HG02938 (cell line): ENCODE data around the gene LDHB.
"Not testable (repeated sequence)": the region's sequence is repeated elsewhere in the genome, so short reads cannot be mapped to it uniquely, and the experiment has no call there.

Experiments
- ATAC-seq: cut with Tn5 transposase; IDR thresholded peaks from one replicate; pipeline ENCODE4 v1.9.1; 2021; ENCODE audit warnings: mild to moderate bottlenecking, moderate library complexity; ENCODE audit not compliant: unreplicated experiment

Gene LDHB

GRCh38 chr12:21662122-21662792, 4.6 kb upstream of the LDHB start:
- ATAC-seq, result no peak

- ATAC-seq, result not testable (repeated sequence)
These were observed 3.9 kb upstream of the LDHB start for GRCh38 chr12:21661396-21662093.

GRCh38 chr12:21659383-21659782, 1.7 kb upstream of the LDHB start:
- ATAC-seq, result no peak

GRCh38 chr12:21656905-21657325, 727 bp downstream of the LDHB start:
- ATAC-seq, result peak; percentile 25

- no peak for ATAC-seq
These were observed 2.1 kb downstream of the LDHB start for GRCh38 chr12:21655591-21655990.

- ATAC-seq, result no peak
These were observed 5.8 kb downstream of the LDHB start for GRCh38 chr12:21651821-21652220.

GRCh38 chr12:21650997-21651396, 6.6 kb downstream of the LDHB start:
- no peak for ATAC-seq

GRCh38 chr12:21649034-21649433, 8.6 kb downstream of the LDHB start:
- ATAC-seq, result no peak

GRCh38 chr12:21648378-21648777, 9.3 kb downstream of the LDHB start:
- ATAC-seq, result no peak

- ATAC-seq, result no peak
These were observed 10.5 kb downstream of the LDHB start for GRCh38 chr12:21647179-21647578.

GRCh38 chr12:21645041-21645500, 12.6 kb downstream of the LDHB start:
- ATAC-seq, result not testable (repeated sequence)

GRCh38 chr12:21644516-21644915, 13.1 kb downstream of the LDHB start:
- no peak for ATAC-seq

GRCh38 chr12:21643758-21644157, 13.9 kb downstream of the LDHB start:
- ATAC-seq, result no peak

- ATAC-seq, result no peak
These were observed 14.8 kb downstream of the LDHB start for GRCh38 chr12:21642707-21643389.

GRCh38 chr12:21638054-21638891, 19.4 kb downstream of the LDHB start:
- ATAC-seq, result no peak

- ATAC-seq, result no peak
These were observed 23.4 kb downstream of the LDHB start for GRCh38 chr12:21634245-21634644.

GRCh38 chr12:21631367-21631766, 26.3 kb downstream of the LDHB start:
- no peak for ATAC-seq

- ATAC-seq, result no peak
These were observed 29.7 kb downstream of the LDHB start for GRCh38 chr12:21627924-21628323.

- ATAC-seq, result no peak
These were observed 39.1 kb downstream of the LDHB start for GRCh38 chr12:21618566-21618965.

GRCh38 chr12:21617030-21617429, 40.6 kb downstream of the LDHB start:
- ATAC-seq, result no peak

- no peak for ATAC-seq
These were observed 42.2 kb downstream of the LDHB start for GRCh38 chr12:21615431-21615830.
